HepG2 (cell line): ENCODE results near the gene CDHR5. TPM values are rescaled to one million over a fixed set of nuclear protein-coding genes. Genes with fewer than 3 reads are reported as not detected.

ENCODE experiments used
- ATAC-seq: fragments of 200-7000 bp; cut with Tn5 transposase; 3 replicates; pipeline ENCODE4 v1.9.1; 2020; ENCODE audit warnings: mild to moderate bottlenecking, moderate library complexity
- BruUV-seq: library from RNA; stranded (reverse); fragments of 400-500 nt; replicated peaks from 2 replicates; lab custom pipeline; 2021; lab: Mats Ljungman, UMichigan
- CTCF ChIA-PET: fragments of 300-600 bp; formaldehyde crosslinking; extraction: SDS; loops from one replicate; lab custom pipeline; 2021; ENCODE audit warnings: low total read pairs, inconsistent platforms, low intra/inter-chr PET ratio; lab: Yijun Ruan, JAX
- POLR2A ChIA-PET: fragments of 350-600 bp; sonication (Branson Sonifier 250); formaldehyde crosslinking; loops from one replicate; lab custom pipeline; 2020; ENCODE audit warnings: antibody characterized with exemption, inconsistent platforms; lab: Yijun Ruan, JAX
- DNase-seq: peaks from one replicate; pipeline ENCODE4 v3.0.0-alpha.2; 2015; ENCODE audit warnings: low spot score
- FAIRE-seq: peaks from 3 replicates; lab custom pipeline; 2011; peaks lifted over from hg19 to GRCh38; lab: Jason Lieb, UNC
- H2AFZ ChIP-seq: one replicate; pipeline ENCODE4 v1.6.1; 2011; ENCODE audit warnings: low read length, inconsistent platforms
- H3K27ac ChIP-seq: fragments of 300-600 bp; 3 replicates; pipeline ENCODE4 v1.8.0; 2011; ENCODE audit warnings: mixed run types, mild to moderate bottlenecking, mixed read lengths, low read length, inconsistent platforms; ENCODE audit not compliant: insufficient read depth; ENCODE audit errors: extremely low read length
- H3K27me3 ChIP-seq, 2 experiments: fragments of 200-600 bp in 1 of 2; 2 replicates in 1 of 2; 3 replicates in 1 of 2; pipeline versions ENCODE4 v1.6.0 to v1.8.0; 2011; ENCODE audit warnings: low read length in 2 of 2, mild to moderate bottlenecking in 2 of 2, moderate library complexity in 2 of 2, inconsistent platforms in 1 of 2; ENCODE audit not compliant: insufficient read depth in 2 of 2, control insufficient read depth in 1 of 2
- H3K36me3 ChIP-seq, 2 experiments: fragments of 200-600 bp in 1 of 2; replicated peaks in 1 of 2; 2 replicates in 1 of 2; 3 replicates in 1 of 2; pipeline versions ENCODE4 v1.5.1 to v1.8.0; 2011; ENCODE audit warnings: low read length in 2 of 2, inconsistent platforms in 1 of 2; ENCODE audit not compliant: insufficient read depth in 2 of 2, control insufficient read depth in 1 of 2
- H3K4me1 ChIP-seq: 2 replicates; pipeline ENCODE4 v1.5.1; 2012; ENCODE audit warnings: low read length, inconsistent platforms; ENCODE audit not compliant: insufficient read depth
- H3K4me2 ChIP-seq: 2 replicates; pipeline ENCODE4 v1.6.0; 2011; ENCODE audit warnings: low read depth, low read length, inconsistent platforms
- H3K4me3 ChIP-seq, 3 experiments: fragments of 200-600 bp in 1 of 3; sonication (generic), shearing (Covaris generic) in 1 of 3; replicated peaks in 1 of 3; 2 replicates each; pipeline ENCODE4 v1.5.1; 2011 to 2016; ENCODE audit warnings: low read length in 3 of 3, inconsistent platforms in 2 of 3, low read depth in 2 of 3, mild to moderate bottlenecking in 2 of 3, control low read depth in 1 of 3, mixed read lengths in 1 of 3; ENCODE audit not compliant: insufficient read depth in 1 of 3
- H3K79me2 ChIP-seq: one replicate; pipeline ENCODE4 v1.6.1; 2011; ENCODE audit warnings: low read length, inconsistent platforms; ENCODE audit not compliant: insufficient read depth
- H3K9ac ChIP-seq: 2 replicates; pipeline ENCODE4 v1.6.0; 2011; ENCODE audit warnings: mild to moderate bottlenecking, low read depth, low read length, inconsistent platforms; ENCODE audit not compliant: insufficient read depth
- H3K9me3 ChIP-seq: 2 replicates; pipeline ENCODE4 v1.5.1; 2012; ENCODE audit warnings: mild to moderate bottlenecking, low read length
- H4K20me1 ChIP-seq: 2 replicates; pipeline ENCODE4 v1.6.0; 2011; ENCODE audit warnings: inconsistent platforms, mild to moderate bottlenecking, low read length, moderate library complexity; ENCODE audit not compliant: insufficient read depth
- AGO2 ChIP-seq: fragments of 200-400 bp; formaldehyde crosslinking; optimal IDR thresholded peaks from 2 replicates; pipeline ENCODE3; 2017; ENCODE audit warnings: mild to moderate bottlenecking, low read depth, low read length, moderate library complexity
- AKAP8 ChIP-seq: sonication (generic); formaldehyde crosslinking; IDR thresholded peaks from 2 replicates; pipeline ENCODE4 v1.5.1; 2020; ENCODE audit warnings: mild to moderate bottlenecking, missing genetic modification reagents
- ARID4A ChIP-seq: sonication (generic); formaldehyde crosslinking; IDR thresholded peaks from 2 replicates; pipeline ENCODE4 v1.5.0; 2020; ENCODE audit warnings: mild to moderate bottlenecking, missing genetic modification reagents, borderline replicate concordance
- NONO ChIP-seq, 2 experiments: fragments of 450-650 bp in 1 of 2; sonication (generic) in 1 of 2; formaldehyde crosslinking in 1 of 2; IDR thresholded peaks in 1 of 2; conservative IDR thresholded peaks in 1 of 2; 2 replicates each; pipeline versions ENCODE4 v1.6.1 to v1.8.0; 2017 to 2022; ENCODE audit warnings: mild to moderate bottlenecking in 1 of 2, missing genetic modification reagents in 1 of 2, moderate library complexity in 1 of 2
- POLR2G ChIP-seq: fragments of 200-400 bp; formaldehyde crosslinking; IDR thresholded peaks from 2 replicates; pipeline ENCODE4 v1.6.1; 2018; ENCODE audit warnings: mild to moderate bottlenecking, low read depth, low read length, moderate library complexity
- WGBS: methylation state at CpG from one replicate; pipeline ENCODE4 v1.1.6; 2017; ENCODE audit warnings: low lambda C conversion rate; 5-methylcytosine and 5-hydroxymethylcytosine counted together
- in situ Hi-C: cut with HindIII; loops from 2 replicates; pipeline ENCODE4 v1.10.0; 2017; ENCODE audit warnings: low pct_unique_long_range_greater_than_20kb; ENCODE audit not compliant: extremely low pct_ligation_motif_present
- intact Hi-C: fragments of 100-400 bp; cut with micrococcal nuclease; formaldehyde crosslinking; loops from one replicate; pipeline ENCODE4 v1.10.0; 2022; ENCODE audit not compliant: unreplicated experiment
- polyA plus RNA-seq, 8 experiments: library from polyadenylated mRNA; depleted of rRNA in 3 of 8; stranded (reverse) in 7 of 8; unstranded in 1 of 8; fragments of >200 nt; fragmentation: Illumina TruSeq in 4 of 8; extraction: Trizol in 4 of 8; gene quantifications; 2 replicates each; pipeline versions ENCODE4 v1.2.1 to v1.2.3, GENCODE V29; 2011 to 2016; ENCODE audit warnings: low read depth in 4 of 8, missing spikeins in 1 of 8, mixed read lengths in 1 of 8; ENCODE audit not compliant: insufficient read depth in 1 of 8
- total RNA-seq, 5 experiments: library from RNA; depleted of rRNA; stranded (reverse); fragments of >200 nt; fragmentation: Illumina TruSeq; extraction: Trizol; gene quantifications; 2 replicates each; pipeline ENCODE4 v1.2.3, GENCODE V29; 2016; ENCODE audit warnings: low read depth in 1 of 5

The CDHR5 gene
- total and polyA plus RNA-seq, 2 of the 13 experiments (the other 11 are each of a cell fraction or from before 2014, with no cell fraction given), result 0.46 to 0.71 TPM

- CTCF ChIA-PET, result no interaction called here
- no peak for TF ChIP-seq ARID4A (CRISPR knock-in tag)
- TF ChIP-seq POLR2G, result peak; percentile 47; the same call in 1 of the 2 replicates
- peak; percentile 89 for TF ChIP-seq AGO2
- peak; percentile 86; the same call in 1 of the 2 replicates for TF ChIP-seq AKAP8 (CRISPR knock-in tag)
- no peak for TF ChIP-seq NONO (IDR thresholded peaks at IDR 0.05)
- TF ChIP-seq NONO (CRISPR knock-in tag; conservative IDR thresholded peaks at IDR 0.05), result peak; percentile 28
- H3K36me3 ChIP-seq, result peaks cover 0 to 12% of the 10 kb centered on the region in 2 experiments; a peak in 2 of 5 replicates
- no peaks in the 10 kb centered on the region for H3K27me3 ChIP-seq
- H3K4me1 ChIP-seq, result peaks cover 30% of the 10 kb centered on the region
- FAIRE-seq (no peak), DNase-seq (no peak), ATAC-seq (no peak)
- POLR2A ChIA-PET, result no interaction called here
- no peaks in the 10 kb centered on the region for H3K79me2 ChIP-seq
- H4K20me1 ChIP-seq, result peaks cover 11% of the 10 kb centered on the region; the same call in 1 of the 2 replicates
- H3K9me3 ChIP-seq, result no peaks in the 10 kb centered on the region
- no peak overlapping the region for H3K9ac ChIP-seq
- WGBS, result 89% methylated on average over 27 of the region's 45 CpGs
- no peak overlapping the region for H3K27ac ChIP-seq
- H3K4me2 ChIP-seq, result no peak overlapping the region
- H2AFZ ChIP-seq, result no peak overlapping the region
- intact Hi-C loops, result no loop called here
- no peak overlapping the region for H3K4me3 ChIP-seq
- in situ Hi-C loops, result loop anchor here (10.0 kb wide), 1 partner anchor 66 kb away; no protein-coding TSS in a partner anchor
- BruUV-seq, result no TSS peak
Measured at GRCh38 chr11:620935-621814, 3.6 kb downstream of the CDHR5 start.
